Mucosa of rectum (tissue), 2 donors: ENCODE data around the gene PLA2G4F.

Experiments
- H3K27ac ChIP-seq, 2 donors: one replicate each; pipeline ENCODE4 v1.7.0; 2013; ENCODE audit warnings: inconsistent platforms in 2 of 2, low read depth in 2 of 2, low read length in 2 of 2
- H3K27me3 ChIP-seq, 2 donors: one replicate each; pipeline ENCODE4 v1.7.0; 2013; ENCODE audit warnings: low read length in 2 of 2; ENCODE audit not compliant: control insufficient read depth in 2 of 2, insufficient read depth in 2 of 2
- H3K36me3 ChIP-seq, 2 donors: one replicate each; pipeline ENCODE4 v1.7.0; 2013; ENCODE audit warnings: low read length in 2 of 2; ENCODE audit not compliant: control insufficient read depth in 2 of 2, insufficient read depth in 2 of 2
- H3K4me1 ChIP-seq, 2 donors: one replicate each; pipeline ENCODE4 v1.7.0; 2013; ENCODE audit warnings: low read length in 2 of 2, mild to moderate bottlenecking in 1 of 2; ENCODE audit not compliant: control insufficient read depth in 2 of 2, insufficient read depth in 2 of 2
- H3K4me3 ChIP-seq, 2 donors: one replicate each; pipeline ENCODE4 v1.7.0; 2013; ENCODE audit warnings: low read length in 2 of 2
- H3K9ac ChIP-seq, 2 donors: one replicate each; pipeline ENCODE4 v1.7.0; 2013; ENCODE audit warnings: low read length in 2 of 2, low read depth in 1 of 2, mild to moderate bottlenecking in 1 of 2
- H3K9me3 ChIP-seq, 2 donors: one replicate each; pipeline ENCODE4 v1.7.0; 2013; ENCODE audit warnings: low read length in 2 of 2; ENCODE audit not compliant: control insufficient read depth in 2 of 2
- donor health status: healthy.
- donor health status: Normal muscosa, but diverticular disease.

PLA2G4F gene

GRCh38 chr15:42141795-42142667 lies 14.4 kb downstream of the PLA2G4F start:
- Histone ChIP-seq H3K4me3 (no peak overlapping the region), H3K27me3 (no peaks in the 10 kb centered on the region), H3K9me3 (peaks cover 2 to 5% of the 10 kb centered on the region in 2 donors), H3K36me3 (peaks cover 2 to 3% of the 10 kb centered on the region in 2 donors), H3K4me1 (peaks cover 20 to 29% of the 10 kb centered on the region in 2 donors), H3K9ac (peak overlapping the region in 1 of 2 donors; percentile 10), H3K27ac (peak overlapping the region; percentile 48 to 49)

DNA sequence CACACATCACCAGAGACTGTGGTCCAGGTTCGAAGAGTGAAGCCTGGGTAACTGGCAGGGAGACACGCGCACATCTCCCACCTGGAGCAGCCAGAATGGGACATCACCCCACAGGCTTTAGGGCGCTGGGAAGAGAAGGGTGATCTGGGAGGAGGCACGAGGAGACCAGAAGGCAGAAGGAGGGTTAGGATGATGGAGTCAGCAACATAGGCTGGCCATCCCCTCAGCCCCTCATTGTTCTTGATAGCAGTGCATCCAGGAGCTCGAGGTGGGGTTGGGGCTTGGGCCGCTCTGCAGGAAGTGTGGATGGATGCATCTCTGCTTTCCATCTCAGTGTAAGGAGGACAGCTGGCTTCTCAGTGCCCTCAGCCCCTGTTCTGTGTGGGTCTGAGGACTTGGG lies 15.2 kb downstream of the PLA2G4F start:
- peaks cover 2 to 3% of the 10 kb centered on the region in 2 donors for H3K36me3 ChIP-seq
- no peak overlapping the region for H3K4me3 ChIP-seq
- no peak overlapping the region for H3K9ac ChIP-seq
- peaks cover 20 to 29% of the 10 kb centered on the region in 2 donors for H3K4me1 ChIP-seq
- H3K27ac ChIP-seq: no peak overlapping the region
- peaks cover 2 to 9% of the 10 kb centered on the region in 2 donors for H3K9me3 ChIP-seq
- no peaks in the 10 kb centered on the region for H3K27me3 ChIP-seq

DNA sequence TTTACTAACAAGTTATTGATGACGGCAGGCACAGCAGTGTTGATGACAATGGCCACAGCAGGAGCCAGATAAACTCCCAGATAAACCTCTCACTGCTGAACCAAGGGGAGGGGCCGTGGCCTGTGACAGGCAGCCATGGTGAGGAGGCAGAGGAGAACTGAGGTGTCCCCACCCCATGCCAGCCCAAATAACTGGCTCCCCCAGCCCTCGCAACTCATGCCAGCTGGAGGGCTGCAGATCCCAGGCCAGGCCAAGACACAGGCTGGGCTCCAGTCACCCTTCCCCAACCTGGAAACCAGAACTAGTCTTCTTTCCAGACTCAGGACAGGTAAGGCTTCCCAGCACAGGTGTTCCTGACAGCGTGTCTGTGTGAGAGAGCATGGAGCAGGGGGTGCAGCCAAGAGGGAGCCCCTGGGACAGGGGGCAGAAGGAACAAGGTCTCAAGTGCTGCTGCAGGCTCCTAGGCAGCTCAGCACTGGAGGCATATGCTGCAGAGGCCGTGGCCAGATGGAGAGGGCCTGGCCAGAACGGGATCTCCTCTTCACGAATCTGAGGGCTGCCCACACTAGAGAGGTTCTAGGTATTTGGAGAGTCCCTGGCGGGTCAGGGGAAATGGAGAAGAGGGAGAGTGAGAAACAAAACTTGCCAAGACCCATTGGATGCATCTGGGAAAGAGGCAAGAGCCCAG lies 15.9 kb downstream of the PLA2G4F start:
- Histone ChIP-seq H3K4me1 (peaks cover 20 to 29% of the 10 kb centered on the region in 2 donors), H3K27ac (peak overlapping the region; percentile 83 to 88), H3K4me3 (no peak overlapping the region), H3K9me3 (peaks cover 2 to 9% of the 10 kb centered on the region in 2 donors), H3K9ac (no peak overlapping the region), H3K36me3 (peaks cover 2 to 3% of the 10 kb centered on the region in 2 donors), H3K27me3 (no peaks in the 10 kb centered on the region)

DNA sequence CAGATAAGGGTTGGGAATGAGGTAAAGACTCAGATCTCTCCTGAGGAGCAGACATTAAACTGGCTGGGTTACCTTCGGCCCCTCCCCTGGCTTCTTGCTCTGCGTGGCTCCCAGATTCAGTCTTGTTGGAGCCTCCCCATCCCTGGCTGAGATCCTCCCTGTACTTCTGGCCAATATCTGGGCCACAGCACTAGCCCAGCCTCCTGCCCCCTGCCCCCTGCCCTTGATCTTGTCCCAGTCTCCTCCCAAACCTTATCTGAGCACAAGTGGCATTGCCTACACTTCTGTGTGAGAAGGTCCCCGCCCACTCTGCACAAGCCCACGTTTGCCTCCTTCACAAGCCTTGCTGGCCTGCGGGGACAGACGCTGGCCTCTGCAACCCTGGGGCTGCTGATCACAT lies 16.8 kb downstream of the PLA2G4F start:
- peaks cover 2 to 9% of the 10 kb centered on the region in 2 donors for H3K9me3 ChIP-seq
- peak overlapping the region; percentile 83 to 88 for H3K27ac ChIP-seq
- no peak overlapping the region for H3K9ac ChIP-seq
- peaks cover 20 to 29% of the 10 kb centered on the region in 2 donors for H3K4me1 ChIP-seq
- peak overlapping the region in 1 of 2 donors; percentile 20 for H3K4me3 ChIP-seq
- peaks cover 2 to 3% of the 10 kb centered on the region in 2 donors for H3K36me3 ChIP-seq
- H3K27me3 ChIP-seq: no peaks in the 10 kb centered on the region

DNA sequence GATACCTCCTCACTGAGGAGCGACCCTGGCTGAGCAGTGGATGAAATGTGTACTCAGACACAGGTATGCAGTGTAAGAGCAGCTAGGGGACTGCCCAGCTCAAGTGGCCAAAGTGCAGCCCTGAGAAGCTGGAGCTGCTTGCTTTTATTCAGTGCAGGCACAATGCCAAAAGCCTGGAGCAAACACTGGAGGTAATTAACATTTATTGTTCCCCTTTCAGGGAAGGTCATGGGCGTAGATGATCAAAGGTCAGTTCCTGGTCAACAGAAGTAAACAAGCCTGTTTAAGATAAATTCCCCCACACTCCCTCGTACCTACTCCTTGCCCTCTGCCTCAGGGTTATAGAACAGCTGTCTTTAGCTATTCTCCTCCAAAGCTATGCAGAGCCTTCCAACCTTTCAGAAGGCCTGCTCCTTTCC lies 17.5 kb downstream of the PLA2G4F start:
- Histone ChIP-seq H3K4me3 (peak overlapping the region in 1 of 2 donors; percentile 26), H3K4me1 (peaks cover 20 to 29% of the 10 kb centered on the region in 2 donors), H3K9ac (no peak overlapping the region), H3K27ac (peak overlapping the region; percentile 83 to 88), H3K9me3 (peaks cover 2 to 9% of the 10 kb centered on the region in 2 donors), H3K27me3 (no peaks in the 10 kb centered on the region), H3K36me3 (peaks cover 2 to 3% of the 10 kb centered on the region in 2 donors)

DNA sequence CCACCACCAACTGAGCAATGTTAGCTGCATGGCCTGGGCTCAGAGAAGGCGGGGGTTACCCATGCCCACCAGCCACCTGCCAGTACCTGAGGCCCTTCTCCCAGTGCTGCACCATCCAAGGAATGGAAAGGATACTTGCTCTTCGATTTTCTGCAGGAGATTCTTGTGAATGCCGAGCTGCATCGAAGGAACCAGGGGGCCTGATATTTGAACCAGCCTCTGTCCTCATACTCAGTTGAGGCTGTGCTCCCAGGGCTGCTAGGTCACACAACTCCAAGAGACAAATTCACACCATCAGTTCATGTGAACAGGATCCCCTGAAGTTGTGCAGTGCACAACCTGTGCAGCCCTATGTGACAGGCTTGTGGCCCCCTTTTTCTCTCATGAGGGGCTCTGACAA lies 18.0 kb downstream of the PLA2G4F start:
- no peak overlapping the region for H3K27ac ChIP-seq
- H3K9ac ChIP-seq: no peak overlapping the region
- peaks cover 2 to 9% of the 10 kb centered on the region in 2 donors for H3K9me3 ChIP-seq
- no peaks in the 10 kb centered on the region for H3K27me3 ChIP-seq
- no peak overlapping the region for H3K4me3 ChIP-seq
- H3K36me3 ChIP-seq: peaks cover 2 to 3% of the 10 kb centered on the region in 2 donors
- H3K4me1 ChIP-seq: peaks cover 20 to 29% of the 10 kb centered on the region in 2 donors

DNA sequence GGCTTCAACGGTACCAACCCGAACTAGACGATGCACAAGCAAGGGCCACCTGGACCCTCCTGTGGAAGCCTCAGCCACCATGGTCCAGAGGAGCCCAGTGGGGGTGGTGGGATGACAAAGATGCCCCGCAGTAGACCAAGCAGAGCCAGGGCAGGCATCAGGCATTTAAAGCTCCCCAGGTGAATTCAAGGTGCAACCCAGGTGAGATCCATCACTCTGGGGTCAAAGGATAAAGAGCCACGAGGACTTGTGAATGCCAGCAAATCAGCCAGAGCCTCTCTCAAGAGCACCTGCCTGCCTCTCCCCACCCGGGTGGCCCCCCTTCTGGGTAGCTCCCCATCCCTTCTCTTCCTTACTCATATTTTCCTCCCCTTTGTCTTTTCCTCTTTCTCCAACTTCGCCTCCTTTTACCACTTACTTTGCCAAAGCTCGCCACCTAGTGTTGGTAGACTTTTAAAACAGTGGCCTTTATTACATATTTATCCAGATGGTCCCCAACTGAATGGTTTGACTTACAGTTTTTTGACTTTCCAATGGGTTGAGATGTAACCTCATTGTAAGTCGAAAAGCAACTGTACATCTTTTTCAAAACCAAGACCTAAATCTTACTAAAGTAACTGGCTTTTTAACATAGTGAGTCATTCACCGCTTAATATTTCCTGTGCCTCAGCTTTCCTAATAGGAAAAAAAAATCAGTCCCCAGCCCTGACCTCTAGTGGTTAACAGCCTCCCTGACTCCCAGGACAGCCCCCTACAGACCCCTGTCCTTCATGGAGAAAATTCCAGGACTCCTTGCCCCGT lies 18.8 kb downstream of the PLA2G4F start:
- Histone ChIP-seq H3K27me3 (no peaks in the 10 kb centered on the region), H3K9me3 (peaks cover 2 to 9% of the 10 kb centered on the region in 2 donors), H3K4me1 (peaks cover 20 to 29% of the 10 kb centered on the region in 2 donors), H3K27ac (no peak overlapping the region), H3K4me3 (no peak overlapping the region), H3K36me3 (peaks cover 2 to 3% of the 10 kb centered on the region in 2 donors), H3K9ac (no peak overlapping the region)

DNA sequence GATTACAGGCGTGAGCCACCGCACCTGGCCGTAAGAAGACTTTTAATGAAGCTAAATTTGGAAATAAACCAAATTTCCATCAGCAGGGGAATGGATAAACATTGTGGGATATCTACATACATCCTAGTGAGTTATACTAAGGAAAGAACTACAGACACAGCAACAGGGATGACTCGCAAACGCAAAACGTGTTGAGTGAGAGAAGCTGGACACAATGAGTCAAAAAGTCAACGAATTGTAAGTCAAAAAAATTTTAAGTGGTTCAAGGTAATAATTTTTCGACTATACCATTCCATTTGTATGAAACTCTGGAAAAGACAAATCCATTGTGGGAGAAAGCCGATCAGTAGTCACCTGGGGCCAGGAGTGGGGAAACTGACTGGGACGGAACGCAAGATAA lies 19.9 kb downstream of the PLA2G4F start:
- H3K4me1 ChIP-seq: peaks cover 12 to 19% of the 10 kb centered on the region in 2 donors
- no peak overlapping the region for H3K4me3 ChIP-seq
- H3K36me3 ChIP-seq: peaks cover 2 to 3% of the 10 kb centered on the region in 2 donors
- H3K9ac ChIP-seq: no peak overlapping the region
- no peaks in the 10 kb centered on the region for H3K27me3 ChIP-seq
- peaks cover 2 to 9% of the 10 kb centered on the region in 2 donors for H3K9me3 ChIP-seq
- H3K27ac ChIP-seq: no peak overlapping the region

- H3K36me3 ChIP-seq: no peaks in the 10 kb centered on the region
- no peak overlapping the region for H3K9ac ChIP-seq
Measured at GRCh38 chr15:42135351-42135750, 21.1 kb downstream of the PLA2G4F start.

More at GRCh38 chr15:42135351-42135750, 21.1 kb downstream of the PLA2G4F start:
- peaks cover 9 to 13% of the 10 kb centered on the region in 2 donors for H3K4me1 ChIP-seq
- H3K9me3 ChIP-seq: peaks cover 2 to 9% of the 10 kb centered on the region in 2 donors
- H3K4me3 ChIP-seq: no peak overlapping the region
- peaks cover 2 to 4% of the 10 kb centered on the region in 2 donors for H3K27me3 ChIP-seq
- H3K27ac ChIP-seq: no peak overlapping the region
